ENCODE data around the gene PIP4K2B.
"Not testable (repeated sequence)": the region's sequence is repeated elsewhere in the genome, so short reads cannot be mapped to it uniquely, and the experiment has no call there.

Gene PIP4K2B

DNA sequence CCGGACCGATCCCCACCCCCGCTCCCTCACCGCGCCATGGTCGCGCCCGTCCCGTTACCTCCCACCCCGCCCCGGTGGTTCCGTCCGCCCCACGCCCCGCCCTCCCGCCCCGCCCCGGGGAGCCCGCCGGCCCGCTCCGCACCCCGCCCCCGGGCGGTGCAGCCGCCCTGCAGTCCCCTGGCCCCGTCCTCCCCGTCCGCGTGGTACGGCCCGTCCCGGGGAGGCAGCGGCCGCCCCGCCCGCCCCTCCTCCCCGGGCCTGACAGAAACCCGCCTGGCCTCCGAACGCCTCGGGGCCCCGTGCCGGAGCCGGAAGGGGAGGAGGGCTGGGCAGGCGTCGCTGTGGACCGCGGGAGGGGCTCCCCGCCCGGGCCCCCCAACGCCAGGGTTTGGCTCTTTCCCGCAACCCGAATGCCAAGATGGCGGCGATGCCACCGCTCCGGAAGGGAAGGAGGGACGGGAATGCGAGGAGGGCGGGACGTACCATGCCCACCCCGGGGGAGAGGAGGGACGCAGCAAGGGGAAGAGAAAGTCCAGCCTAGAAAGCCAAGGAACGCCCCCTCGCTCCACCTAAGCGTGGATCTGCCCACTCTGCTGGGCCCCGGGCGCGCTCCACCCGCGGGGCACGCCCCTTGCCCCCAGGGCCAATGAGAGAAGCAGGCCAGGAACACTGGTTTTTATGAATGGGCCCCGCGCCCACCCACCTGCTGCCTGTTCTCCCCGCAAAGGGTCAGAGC lies at the start of gene PIP4K2B:
Gene PIP4K2B, minus strand, starts transcription at position 56 of the 736 bp plus-strand sequence. CDS start 132 bp downstream, outside the sequence.
- peak; percentile 93 for DNase-seq (ENCODE audit: low read depth, low spot score)

GRCh38 chr17:38848557-38848891 lies 49.2 kb upstream of the PIP4K2B start:
- no peak for DNase-seq (ENCODE audit: low read depth, low spot score)

GRCh38 chr17:38844261-38844757 lies 45.0 kb upstream of the PIP4K2B start:
- no peak for DNase-seq (ENCODE audit: low read depth, low spot score)

DNA sequence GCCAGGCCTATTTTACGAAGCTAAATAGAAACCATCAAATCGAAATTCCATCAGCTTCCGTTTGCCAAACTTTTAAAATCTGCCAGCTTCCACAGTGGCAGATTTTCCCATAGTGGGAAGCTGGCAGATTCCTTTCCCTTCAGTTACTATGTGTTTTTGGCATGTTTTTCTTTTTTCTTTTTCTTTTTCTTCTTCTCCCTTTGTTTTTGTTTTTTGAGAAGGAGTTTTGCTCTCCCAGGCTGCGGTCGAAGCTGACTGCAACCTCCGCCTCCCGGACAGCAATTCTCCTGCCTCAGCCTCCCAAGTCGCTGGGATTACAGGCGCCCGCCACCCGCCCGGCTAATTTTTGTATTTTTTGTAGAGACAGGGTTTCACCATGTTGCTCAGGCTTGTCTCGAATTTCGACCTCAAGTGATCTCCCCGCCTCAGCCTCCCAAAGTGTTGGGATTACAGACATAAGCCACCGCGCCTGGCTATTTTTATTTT lies 26.4 kb upstream of the PIP4K2B start:
- DNase-seq (ENCODE audit: low read depth, low spot score) = no peak

- DNase-seq (ENCODE audit: low read depth, low spot score) = peak; percentile 97
Observed at GRCh38 chr17:38824899-38825761, 25.8 kb upstream of the PIP4K2B start, which contains the start of gene CWC25. Gene CWC25, minus strand, starts transcription at chr17:38825321. Its CDS starts 138 bp downstream, at chr17:38825183.

GRCh38 chr17:38815576-38816193 lies 16.3 kb upstream of the PIP4K2B start:
- DNase-seq (ENCODE audit: low read depth, low spot score) = no peak

- no peak for DNase-seq (ENCODE audit: low read depth, low spot score)
Observed at GRCh38 chr17:38809828-38810227, 10.5 kb upstream of the PIP4K2B start.

DNA sequence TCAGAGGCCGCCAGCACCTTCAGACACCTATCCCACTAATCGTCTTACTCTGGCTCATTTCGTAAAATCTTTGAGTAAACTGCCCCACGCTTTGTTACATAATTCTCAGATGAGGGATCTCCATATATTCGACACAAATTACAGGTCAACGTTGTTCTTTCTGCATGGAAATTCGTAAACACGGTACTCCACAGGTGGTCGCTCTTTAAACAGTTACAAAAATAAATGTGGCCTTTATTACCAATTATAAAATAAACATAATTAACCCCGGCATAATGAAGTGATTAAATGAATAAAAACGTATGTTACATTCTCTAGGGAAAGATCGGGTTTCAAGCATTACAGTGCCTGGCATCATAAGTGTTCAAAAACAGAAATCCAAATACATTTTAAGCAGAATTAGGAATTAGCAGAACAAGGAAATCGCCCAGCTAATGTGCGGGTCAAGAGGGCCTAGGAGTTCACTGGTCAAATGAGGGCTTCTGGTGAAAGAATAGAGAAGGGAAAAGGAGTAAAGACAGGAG lies 943 bp upstream of the PIP4K2B start:
- DNase-seq (ENCODE audit: low read depth, low spot score) = no peak

GRCh38 chr17:38798614-38799500 lies 499 bp downstream of the PIP4K2B start:
- no peak for DNase-seq (ENCODE audit: low read depth, low spot score)

- no peak for DNase-seq (ENCODE audit: low read depth, low spot score)
Observed at GRCh38 chr17:38797828-38798227, 1.5 kb downstream of the PIP4K2B start.

- no peak for DNase-seq (ENCODE audit: low read depth, low spot score)
Observed at GRCh38 chr17:38797158-38797490, 2.2 kb downstream of the PIP4K2B start.

GRCh38 chr17:38796451-38797157 lies 2.8 kb downstream of the PIP4K2B start:
- DNase-seq (ENCODE audit: low read depth, low spot score) = no peak

- no peak for DNase-seq (ENCODE audit: low read depth, low spot score)
Observed at GRCh38 chr17:38794221-38794620, 5.1 kb downstream of the PIP4K2B start.

GRCh38 chr17:38791162-38791561 lies 8.2 kb downstream of the PIP4K2B start:
- no peak for DNase-seq (ENCODE audit: low read depth, low spot score)

DNA sequence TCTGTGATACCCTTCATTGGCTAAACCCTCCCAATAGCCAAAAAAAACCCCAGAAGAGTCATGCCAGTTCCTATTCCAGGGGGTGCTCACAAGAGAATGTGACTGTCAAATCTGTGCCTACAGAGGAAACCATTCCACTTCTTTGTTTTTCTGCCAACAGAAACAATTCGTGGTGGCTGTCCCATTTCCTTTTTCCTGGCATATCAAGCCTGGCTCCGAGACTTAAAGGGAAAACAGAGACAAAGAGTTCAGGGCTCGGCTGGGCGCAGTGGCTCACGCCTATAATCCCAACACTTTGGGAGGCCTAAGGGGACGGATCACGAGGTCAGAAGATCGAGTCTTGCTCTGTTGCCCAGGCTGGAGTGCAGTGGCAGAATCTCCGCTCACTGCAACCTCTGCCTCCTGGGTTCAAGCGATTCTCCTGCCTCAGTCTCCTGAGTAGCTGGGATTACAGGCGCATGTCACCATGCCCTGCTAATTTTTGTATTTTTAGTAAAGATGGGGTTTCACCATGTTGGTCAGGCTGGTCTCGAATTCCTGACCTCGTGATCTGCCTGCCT lies 9.1 kb downstream of the PIP4K2B start:
- DNase-seq (ENCODE audit: low read depth, low spot score) = not testable (repeated sequence)

GRCh38 chr17:38789185-38789584 lies 10.2 kb downstream of the PIP4K2B start:
- DNase-seq (ENCODE audit: low read depth, low spot score) = no peak

DNA sequence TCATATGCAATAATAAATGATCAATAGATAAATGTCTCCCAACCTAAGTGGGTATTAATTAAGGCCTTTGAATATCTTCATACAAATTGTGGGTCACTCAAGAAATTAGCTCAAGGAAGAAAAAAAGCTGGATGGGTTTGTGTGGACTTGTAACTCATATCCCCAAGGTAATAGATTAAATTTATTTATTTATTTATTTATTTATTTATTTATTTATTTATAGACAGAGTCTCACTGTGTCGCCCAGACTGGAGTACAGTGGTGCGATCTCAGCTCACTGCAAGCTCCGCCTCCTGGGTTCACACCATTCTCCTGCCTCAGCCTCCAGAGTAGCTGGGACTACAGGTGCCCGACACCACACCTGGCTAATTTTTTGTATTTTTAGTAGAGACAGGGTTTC lies 11.4 kb downstream of the PIP4K2B start:
- DNase-seq (ENCODE audit: low read depth, low spot score) = not testable (repeated sequence)

DNA sequence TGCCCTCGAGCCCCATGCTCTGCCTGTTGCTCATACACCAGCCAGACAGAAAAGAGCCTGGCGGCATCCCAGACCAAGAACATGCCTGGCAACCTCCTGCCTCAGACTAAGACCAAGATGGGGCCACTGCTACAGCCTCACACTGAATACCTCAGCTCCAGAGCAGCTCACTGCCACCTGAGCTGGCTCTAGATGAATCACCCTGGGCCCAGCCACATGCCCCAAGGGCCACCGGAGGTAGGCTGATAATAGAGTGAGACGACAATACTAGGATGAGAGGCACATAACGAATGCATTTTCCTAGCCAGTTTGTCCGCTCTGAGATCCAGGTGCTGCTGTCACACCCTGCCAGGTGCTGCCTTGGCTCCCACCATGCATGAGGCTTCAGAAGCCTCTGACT lies 13.0 kb downstream of the PIP4K2B start:
- no peak for DNase-seq (ENCODE audit: low read depth, low spot score)

DNA sequence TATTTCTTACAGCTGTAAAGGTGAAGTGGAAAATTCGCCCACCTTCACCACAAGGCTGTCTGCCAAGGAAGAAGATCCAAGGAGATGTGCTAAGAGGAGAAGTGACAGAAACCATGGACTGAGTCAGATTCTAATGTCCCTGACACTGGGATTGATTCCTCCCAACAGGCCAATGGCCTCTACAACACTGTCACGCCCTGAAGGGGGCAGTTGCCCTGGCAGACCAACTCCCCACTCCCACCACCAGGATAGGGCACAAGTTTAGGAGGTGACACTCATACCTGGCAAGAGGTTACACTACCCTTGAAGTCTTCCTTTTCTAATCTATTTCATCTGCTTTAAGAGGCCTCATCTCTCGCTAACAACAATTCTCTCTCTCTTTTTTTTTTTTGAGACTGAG lies 16.1 kb downstream of the PIP4K2B start:
- DNase-seq (ENCODE audit: low read depth, low spot score) = no peak

Data from brain pericyte (primary cell).